CD8-positive, alpha-beta memory T cell (primary cell): Measurements from ENCODE around the gene ATF6. TPM values are rescaled to one million over a fixed set of nuclear protein-coding genes. Genes with fewer than 3 reads are reported as not detected.

ENCODE experiments used
- CTCF ChIA-PET: fragments of 350-600 bp; sonication (Branson Sonifier 250); formaldehyde crosslinking; loops from one replicate; lab custom pipeline; 2021; ENCODE audit warnings: antibody characterized with exemption; lab: Charles Lee
- POLR2A ChIA-PET: fragments of 350-600 bp; sonication (Branson Sonifier 250); formaldehyde crosslinking; loops from one replicate; lab custom pipeline; 2021; ENCODE audit warnings: antibody characterized with exemption; lab: Charles Lee
- DNase-seq, 5 donors: peaks; one replicate each; pipeline versions ENCODE4 v3.0.0 to v3.0.0-alpha.2; 2020 to 2022; ENCODE audit warnings: mixed read lengths in 1 of 5
- H3K27ac ChIP-seq: one replicate; pipeline ENCODE4 v1.7.0; 2013; ENCODE audit warnings: low read depth, mild to moderate bottlenecking, low read length, moderate library complexity
- H3K27me3 ChIP-seq: 2 replicates; pipeline ENCODE4 v1.7.0; 2013; ENCODE audit warnings: low read length, mild to moderate bottlenecking; ENCODE audit not compliant: insufficient read depth, poor library complexity, severe bottlenecking
- H3K36me3 ChIP-seq: 2 replicates; pipeline ENCODE4 v1.7.0; 2013; ENCODE audit warnings: mild to moderate bottlenecking, low read length, moderate library complexity; ENCODE audit not compliant: insufficient read depth
- H3K4me1 ChIP-seq: 2 replicates; pipeline ENCODE4 v1.7.0; 2013; ENCODE audit warnings: mild to moderate bottlenecking, low read length, moderate library complexity; ENCODE audit not compliant: insufficient read depth
- H3K4me3 ChIP-seq: 2 replicates; pipeline ENCODE4 v1.7.0; 2013; ENCODE audit warnings: mild to moderate bottlenecking, low read length
- H3K9me3 ChIP-seq: 2 replicates; pipeline ENCODE4 v1.7.0; 2013; ENCODE audit warnings: mild to moderate bottlenecking, low read length
- H3K27ac Mint-ChIP-seq, 8 donors: one replicate each; pipeline ENCODE4 v1.8.0; 2020 to 2021; ENCODE audit warnings: mixed read lengths in 8 of 8, mild to moderate bottlenecking in 6 of 8, inconsistent platforms in 3 of 8, moderate library complexity in 3 of 8
- H3K27me3 Mint-ChIP-seq, 2 donors: one replicate each; pipeline ENCODE4 v1.8.0; 2020 to 2021; ENCODE audit warnings: mixed read lengths in 2 of 2, mild to moderate bottlenecking in 1 of 2, moderate library complexity in 1 of 2
- H3K36me3 Mint-ChIP-seq, 3 donors: one replicate each; pipeline ENCODE4 v1.8.0; 2020 to 2021; ENCODE audit warnings: mixed read lengths in 3 of 3, inconsistent platforms in 1 of 3, mild to moderate bottlenecking in 1 of 3
- H3K4me1 Mint-ChIP-seq, 3 donors: one replicate each; pipeline ENCODE4 v1.8.0; 2020 to 2021; ENCODE audit warnings: mixed read lengths in 3 of 3, inconsistent platforms in 1 of 3, mild to moderate bottlenecking in 1 of 3
- H3K4me3 Mint-ChIP-seq, 7 donors: one replicate each; pipeline ENCODE4 v1.8.0; 2020 to 2021; ENCODE audit warnings: mixed read lengths in 7 of 7, mild to moderate bottlenecking in 6 of 7, moderate library complexity in 4 of 7, inconsistent platforms in 2 of 7
- H3K9me3 Mint-ChIP-seq, 5 donors: one replicate each; pipeline ENCODE4 v1.8.0; 2020 to 2022; ENCODE audit warnings: mixed read lengths in 5 of 5, mild to moderate bottlenecking in 3 of 5, moderate library complexity in 2 of 5, inconsistent platforms in 1 of 5
- polyA plus RNA-seq: library from polyadenylated mRNA; unstranded; fragments of 300-500 nt; fragmentation: Illumina TruSeq; gene quantifications from one replicate; pipeline ENCODE4 v1.2.3, GENCODE V29; 2021
- total RNA-seq, 2 experiments: library from RNA; stranded (reverse); gene quantifications; one replicate each; pipeline ENCODE4 v1.2.3, GENCODE V29; 2021

ATF6 gene
- total and polyA plus RNA-seq, 3 experiments from 2014 or later = 14.7 to 22.8 (median 22.4) TPM

DNA sequence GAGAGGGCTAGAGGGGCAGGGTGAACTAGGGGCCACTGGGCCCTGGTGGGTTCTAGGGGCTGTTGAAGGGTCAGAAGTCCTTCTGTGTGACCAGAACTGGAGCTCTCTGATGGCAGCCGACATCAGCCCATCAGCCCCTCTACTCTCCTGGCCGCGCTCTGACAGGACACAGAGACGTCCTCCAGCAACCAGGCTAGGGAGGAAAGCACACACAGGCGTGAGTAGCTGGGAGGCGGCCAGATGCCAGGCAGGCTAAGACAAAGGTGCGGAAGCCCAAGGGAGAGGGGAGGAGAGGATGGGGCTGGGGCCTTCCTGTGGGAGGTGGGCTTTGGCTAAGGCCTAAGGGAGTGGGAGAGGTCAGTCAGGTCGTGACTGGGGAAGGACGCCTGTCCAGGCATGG lies 206.7 kb downstream of the ATF6 start:
- Histone ChIP-seq H3K27ac (no peak overlapping the region), H3K9me3 (no peaks in the 10 kb centered on the region), H3K4me3 (no peak overlapping the region), H3K27me3 (no peaks in the 10 kb centered on the region), H3K4me1 (no peaks in the 10 kb centered on the region), H3K36me3 (no peaks in the 10 kb centered on the region)
- CTCF ChIA-PET = no interaction called here
- H3K4me3 Mint-ChIP-seq = no peak overlapping the region
- H3K4me1 Mint-ChIP-seq = no peaks in the 10 kb centered on the region
- DNase-seq = no peak
- peaks cover 0 to 2% of the 10 kb centered on the region in 2 donors for H3K27me3 Mint-ChIP-seq
- POLR2A ChIA-PET = no interaction called here
- peaks cover 0 to 3% (median under 1%) of the 10 kb centered on the region in 3 donors for H3K36me3 Mint-ChIP-seq
- H3K27ac Mint-ChIP-seq = no peak overlapping the region
- H3K9me3 Mint-ChIP-seq = no peaks in the 10 kb centered on the region

- no peaks in the 10 kb centered on the region for H3K9me3 ChIP-seq
- no peaks in the 10 kb centered on the region for H3K36me3 ChIP-seq
- Mint-ChIP-seq H3K4me1 (no peaks in the 10 kb centered on the region), H3K27me3 (peaks cover 0 to 2% of the 10 kb centered on the region in 2 donors), H3K27ac (no peak overlapping the region), H3K4me3 (no peak overlapping the region), H3K36me3 (no peaks in the 10 kb centered on the region), H3K9me3 (no peaks in the 10 kb centered on the region)
- no peaks in the 10 kb centered on the region for H3K4me1 ChIP-seq
- H3K27me3 ChIP-seq = no peaks in the 10 kb centered on the region
- no peak for DNase-seq
- H3K27ac ChIP-seq = no peak overlapping the region
- ChIA-PET POLR2A (no interaction called here), CTCF (no interaction called here)
- H3K4me3 ChIP-seq = no peak overlapping the region
Observed at GRCh38 chr1:161973924-161974845, 208.1 kb downstream of the ATF6 start.

GRCh38 chr1:161978011-161978790 lies 212.1 kb downstream of the ATF6 start:
- no peak overlapping the region for H3K4me3 Mint-ChIP-seq
- no peak overlapping the region for H3K27ac Mint-ChIP-seq
- peaks cover 6% of the 10 kb centered on the region in 2 donors for H3K27me3 Mint-ChIP-seq
- POLR2A ChIA-PET = no interaction called here
- H3K9me3 Mint-ChIP-seq = no peaks in the 10 kb centered on the region
- Histone ChIP-seq H3K27me3 (no peaks in the 10 kb centered on the region), H3K4me1 (no peaks in the 10 kb centered on the region), H3K36me3 (no peaks in the 10 kb centered on the region), H3K9me3 (no peaks in the 10 kb centered on the region), H3K4me3 (no peak overlapping the region), H3K27ac (no peak overlapping the region)
- DNase-seq = no peak
- CTCF ChIA-PET = no interaction called here
- no peaks in the 10 kb centered on the region for H3K4me1 Mint-ChIP-seq
- no peaks in the 10 kb centered on the region for H3K36me3 Mint-ChIP-seq

DNA sequence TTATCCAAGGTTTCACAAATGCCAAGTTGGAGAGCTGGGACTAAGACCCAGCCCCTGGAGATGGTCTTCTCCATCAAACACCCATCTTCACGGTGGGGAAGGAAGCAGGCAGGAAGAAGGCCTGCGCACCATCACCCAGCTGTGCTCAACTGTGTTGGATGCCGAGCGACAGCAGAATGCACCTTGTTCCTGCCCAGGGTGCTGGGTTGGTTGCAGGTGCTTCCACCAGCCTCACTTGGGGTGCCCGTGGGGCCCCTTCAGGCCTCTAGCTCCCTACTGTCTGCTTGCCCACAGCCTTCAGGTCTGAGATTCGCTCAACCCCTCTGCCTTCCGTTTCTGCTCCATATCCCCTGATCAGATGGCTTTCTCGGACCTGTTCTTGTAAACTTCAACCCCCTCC lies 215.0 kb downstream of the ATF6 start:
- peaks cover 7 to 11% of the 10 kb centered on the region in 2 donors for H3K27me3 Mint-ChIP-seq
- Histone ChIP-seq H3K9me3 (no peaks in the 10 kb centered on the region), H3K36me3 (no peaks in the 10 kb centered on the region), H3K27me3 (no peaks in the 10 kb centered on the region), H3K4me3 (no peak overlapping the region), H3K27ac (no peak overlapping the region), H3K4me1 (no peaks in the 10 kb centered on the region)
- H3K36me3 Mint-ChIP-seq = no peaks in the 10 kb centered on the region
- H3K27ac Mint-ChIP-seq = no peak overlapping the region
- no peak for DNase-seq
- ChIA-PET CTCF (no interaction called here), POLR2A (no interaction called here)
- no peaks in the 10 kb centered on the region for H3K9me3 Mint-ChIP-seq
- H3K4me1 Mint-ChIP-seq = no peaks in the 10 kb centered on the region
- H3K4me3 Mint-ChIP-seq = no peak overlapping the region

DNA sequence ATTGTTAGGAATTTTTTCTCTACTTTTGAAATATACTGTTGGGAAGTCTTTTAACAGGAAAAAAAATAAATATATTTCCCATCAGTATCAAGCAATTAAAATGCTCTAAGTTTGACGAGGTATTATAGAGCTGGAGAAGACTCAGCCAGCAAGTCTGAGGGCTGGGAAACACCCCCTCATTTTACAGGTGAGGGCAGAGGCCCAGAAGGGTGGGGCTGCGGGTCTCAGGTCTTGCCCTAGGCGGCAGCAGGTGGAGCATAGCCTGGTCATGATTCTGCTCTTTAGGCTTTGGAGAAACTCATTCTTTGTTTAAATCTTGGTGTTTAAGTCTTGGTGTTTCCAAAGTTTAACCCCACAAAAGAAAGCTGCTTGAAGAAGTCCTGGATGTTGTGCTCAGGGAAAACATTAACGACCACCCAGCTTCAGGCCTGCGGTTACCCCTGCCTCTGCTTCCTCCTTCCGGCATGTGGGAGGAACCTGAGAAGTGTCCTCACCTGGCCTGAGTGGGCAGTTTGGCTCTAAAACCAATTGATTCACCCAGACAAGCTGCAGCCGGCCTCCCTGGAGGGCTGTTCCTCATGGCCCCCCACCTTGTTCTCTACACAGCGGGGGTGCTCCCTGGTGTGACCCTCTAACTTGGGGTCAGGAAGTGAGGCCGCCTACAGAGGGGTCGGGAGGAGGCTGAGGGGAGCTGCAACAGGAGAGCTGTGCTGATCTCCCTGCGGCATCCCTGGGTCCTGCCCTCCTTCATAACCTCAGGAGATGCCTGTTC lies 215.8 kb downstream of the ATF6 start:
- POLR2A ChIA-PET = no interaction called here
- Histone ChIP-seq H3K4me3 (no peak overlapping the region), H3K27ac (no peak overlapping the region), H3K27me3 (no peaks in the 10 kb centered on the region), H3K4me1 (no peaks in the 10 kb centered on the region), H3K9me3 (no peaks in the 10 kb centered on the region), H3K36me3 (no peaks in the 10 kb centered on the region)
- no peaks in the 10 kb centered on the region for H3K36me3 Mint-ChIP-seq
- no peak for DNase-seq
- H3K27ac Mint-ChIP-seq = peak overlapping the region in 1 of 8 donors; percentile 68
- H3K4me3 Mint-ChIP-seq = no peak overlapping the region
- H3K4me1 Mint-ChIP-seq = no peaks in the 10 kb centered on the region
- CTCF ChIA-PET = no interaction called here
- peaks cover 0 to under 1% (median 0%) of the 10 kb centered on the region in 5 donors for H3K9me3 Mint-ChIP-seq
- H3K27me3 Mint-ChIP-seq = peaks cover 7 to 11% of the 10 kb centered on the region in 2 donors

GRCh38 chr1:161982507-161982895 lies 216.4 kb downstream of the ATF6 start:
- DNase-seq = no peak
- Histone ChIP-seq H3K27ac (no peak overlapping the region), H3K4me1 (no peaks in the 10 kb centered on the region), H3K4me3 (no peak overlapping the region), H3K27me3 (no peaks in the 10 kb centered on the region), H3K36me3 (no peaks in the 10 kb centered on the region), H3K9me3 (no peaks in the 10 kb centered on the region)
- Mint-ChIP-seq H3K27me3 (peaks cover 7 to 15% of the 10 kb centered on the region in 2 donors), H3K36me3 (no peaks in the 10 kb centered on the region), H3K27ac (no peak overlapping the region), H3K4me3 (no peak overlapping the region), H3K4me1 (no peaks in the 10 kb centered on the region), H3K9me3 (peaks cover 0 to 6% (median 5%) of the 10 kb centered on the region in 5 donors)
- POLR2A ChIA-PET = no interaction called here
- CTCF ChIA-PET = no interaction called here

DNA sequence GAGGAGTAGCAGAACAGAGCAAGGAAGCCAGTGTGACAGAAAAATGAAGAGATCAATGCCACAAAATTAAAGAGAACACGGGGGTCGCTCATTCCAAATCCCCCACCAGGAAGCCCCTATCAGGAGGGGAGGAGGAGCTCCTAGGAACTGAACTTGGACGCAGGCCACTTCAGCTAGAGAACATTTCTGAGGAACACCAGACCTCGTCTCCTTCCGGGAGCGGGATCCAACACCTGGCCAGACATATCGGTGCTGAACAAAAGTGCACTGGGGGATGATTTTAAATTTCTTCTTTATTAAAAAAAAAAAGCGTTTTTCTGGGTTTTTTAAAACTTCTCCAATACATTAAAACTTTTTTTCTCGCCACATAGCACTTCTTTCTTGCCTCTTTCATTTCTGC lies 216.8 kb downstream of the ATF6 start:
- no peak overlapping the region for H3K27ac Mint-ChIP-seq
- peaks cover 0 to 9% (median 5%) of the 10 kb centered on the region in 5 donors for H3K9me3 Mint-ChIP-seq
- Histone ChIP-seq H3K4me1 (no peaks in the 10 kb centered on the region), H3K27ac (no peak overlapping the region), H3K27me3 (no peaks in the 10 kb centered on the region), H3K4me3 (no peak overlapping the region), H3K36me3 (no peaks in the 10 kb centered on the region), H3K9me3 (no peaks in the 10 kb centered on the region)
- CTCF ChIA-PET = no interaction called here
- peaks cover 5 to 17% of the 10 kb centered on the region in 2 donors for H3K27me3 Mint-ChIP-seq
- H3K4me3 Mint-ChIP-seq = no peak overlapping the region
- POLR2A ChIA-PET = no interaction called here
- H3K36me3 Mint-ChIP-seq = no peaks in the 10 kb centered on the region
- H3K4me1 Mint-ChIP-seq = no peaks in the 10 kb centered on the region
- no peak for DNase-seq
